Esophagus muscularis mucosa (tissue), 4 donors: Measurements from ENCODE around the gene DOCK1.

Experiments used
- EP300 ChIP-seq: sonication (generic); formaldehyde crosslinking; IDR thresholded peaks from one replicate; pipeline ENCODE4 v1.6.1; 2017; ENCODE audit warnings: antibody characterized with exemption
- POLR2A ChIP-seq: fragments of 450-650 bp; IDR thresholded peaks from one replicate; pipeline ENCODE4 v1.6.1; 2017; ENCODE audit warnings: antibody characterized with exemption, moderate library complexity, mild to moderate bottlenecking, low read depth
- POLR2AphosphoS5 ChIP-seq, 2 donors: sonication (generic); formaldehyde crosslinking; IDR thresholded peaks; one replicate each; pipeline ENCODE4 v1.6.1; 2017; ENCODE audit warnings: antibody characterized with exemption in 2 of 2
- TF ChIP-seq, protein P1 (sequence below), 3 experiments: fragments of 200-600 bp in 2 of 3; fragments of 450-650 bp in 1 of 3; sonication (generic) in 2 of 3; IDR thresholded peaks; one replicate each; pipeline ENCODE4 v1.5.1; 2017 to 2019; ENCODE audit warnings: antibody characterized with exemption in 3 of 3, mild to moderate bottlenecking in 2 of 3, moderate library complexity in 1 of 3

GRCh38 chr10:127184582-127184981 lies 279.4 kb downstream of the DOCK1 start:
- TF ChIP-seq, protein P1, sequence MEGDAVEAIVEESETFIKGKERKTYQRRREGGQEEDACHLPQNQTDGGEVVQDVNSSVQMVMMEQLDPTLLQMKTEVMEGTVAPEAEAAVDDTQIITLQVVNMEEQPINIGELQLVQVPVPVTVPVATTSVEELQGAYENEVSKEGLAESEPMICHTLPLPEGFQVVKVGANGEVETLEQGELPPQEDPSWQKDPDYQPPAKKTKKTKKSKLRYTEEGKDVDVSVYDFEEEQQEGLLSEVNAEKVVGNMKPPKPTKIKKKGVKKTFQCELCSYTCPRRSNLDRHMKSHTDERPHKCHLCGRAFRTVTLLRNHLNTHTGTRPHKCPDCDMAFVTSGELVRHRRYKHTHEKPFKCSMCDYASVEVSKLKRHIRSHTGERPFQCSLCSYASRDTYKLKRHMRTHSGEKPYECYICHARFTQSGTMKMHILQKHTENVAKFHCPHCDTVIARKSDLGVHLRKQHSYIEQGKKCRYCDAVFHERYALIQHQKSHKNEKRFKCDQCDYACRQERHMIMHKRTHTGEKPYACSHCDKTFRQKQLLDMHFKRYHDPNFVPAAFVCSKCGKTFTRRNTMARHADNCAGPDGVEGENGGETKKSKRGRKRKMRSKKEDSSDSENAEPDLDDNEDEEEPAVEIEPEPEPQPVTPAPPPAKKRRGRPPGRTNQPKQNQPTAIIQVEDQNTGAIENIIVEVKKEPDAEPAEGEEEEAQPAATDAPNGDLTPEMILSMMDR (IDR thresholded peaks at IDR 0.05) = no peak
- TF ChIP-seq EP300 = no peak
- TF ChIP-seq POLR2AphosphoS5 (IDR thresholded peaks at IDR 0.05) = no peak
- no peak for TF ChIP-seq POLR2A
